C1 segment of cervical spinal cord (tissue), 14 donors: Measurements from ENCODE around the gene SYVN1.
A peak's percentile ranks its signal among the peaks of the same experiment; 100 is the strongest.
"Not testable (repeated sequence)": the region's sequence is repeated elsewhere in the genome, so short reads cannot be mapped to it uniquely, and the experiment has no call there.

Experiments
- DNase-seq, 14 donors: peaks; one replicate each; lab custom pipeline; 2025; lab: John Stamatoyannopoulos, UW

The SYVN1 gene

DNA sequence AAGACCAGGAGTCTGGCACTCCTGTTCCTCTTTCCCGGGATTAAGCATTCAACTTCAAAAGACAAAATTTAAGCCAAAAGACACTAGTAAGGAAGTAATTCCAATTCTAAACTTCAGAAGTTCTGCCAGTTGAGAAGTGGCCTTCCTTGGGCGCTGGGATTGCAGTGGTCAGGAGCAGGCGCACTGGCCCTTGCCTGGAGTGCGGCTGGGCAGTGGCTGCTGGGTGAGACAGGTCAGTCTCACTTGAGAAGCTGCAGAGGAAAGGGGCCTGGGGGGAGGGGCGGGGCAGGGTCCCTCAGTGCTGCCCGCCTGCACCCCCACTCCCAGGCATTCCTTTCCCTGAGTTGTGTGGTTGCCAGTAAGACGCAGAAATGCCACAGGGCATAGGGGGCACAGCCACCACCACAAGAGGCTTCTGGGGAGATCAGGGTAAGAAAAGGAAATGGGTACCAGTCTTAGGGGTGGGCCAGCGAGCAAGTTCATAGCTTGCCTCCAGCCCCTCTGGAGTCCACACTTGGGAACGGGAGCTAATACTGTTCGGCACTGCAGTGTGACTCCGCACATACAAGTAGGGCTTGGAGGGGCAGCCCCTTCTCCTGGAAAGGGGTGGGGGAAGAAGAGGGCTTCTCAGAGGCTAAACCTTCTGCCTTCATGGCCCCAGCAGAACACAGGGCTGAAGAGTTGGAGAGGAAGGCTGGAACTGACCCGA, 6.7 kb downstream of the SYVN1 start:
- no peak for DNase-seq

DNA sequence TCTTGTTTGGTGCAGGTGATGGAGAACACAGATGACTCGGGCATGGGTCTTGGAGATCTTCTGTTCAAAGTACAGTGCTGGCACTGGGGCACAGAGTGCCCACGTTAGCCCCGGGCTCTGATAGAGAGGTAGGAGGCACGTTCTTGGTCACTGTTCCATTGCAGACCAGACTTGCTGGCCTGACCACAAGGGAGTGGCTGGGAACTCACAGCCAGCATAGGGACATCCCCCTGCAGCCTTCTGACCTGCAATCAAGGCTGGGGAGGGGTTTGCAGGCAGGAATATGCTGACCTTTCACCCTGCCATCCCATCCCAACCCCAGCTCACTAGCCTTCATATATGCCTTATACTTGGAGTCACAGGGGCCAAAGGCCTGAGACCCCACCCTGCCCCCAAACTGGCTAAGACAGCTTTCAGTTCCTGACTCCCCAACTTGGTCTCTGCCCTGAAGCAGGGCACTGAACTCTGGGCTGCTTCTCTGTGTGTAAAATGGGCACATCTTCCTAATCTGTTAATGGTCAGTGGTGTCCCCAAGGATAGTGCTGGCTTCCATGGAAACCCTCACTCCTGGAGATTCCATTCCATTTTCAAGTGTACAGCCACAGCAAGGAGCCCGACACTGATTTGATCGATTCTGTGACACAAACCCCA, 7.6 kb downstream of the SYVN1 start:
- no peak for DNase-seq

DNA sequence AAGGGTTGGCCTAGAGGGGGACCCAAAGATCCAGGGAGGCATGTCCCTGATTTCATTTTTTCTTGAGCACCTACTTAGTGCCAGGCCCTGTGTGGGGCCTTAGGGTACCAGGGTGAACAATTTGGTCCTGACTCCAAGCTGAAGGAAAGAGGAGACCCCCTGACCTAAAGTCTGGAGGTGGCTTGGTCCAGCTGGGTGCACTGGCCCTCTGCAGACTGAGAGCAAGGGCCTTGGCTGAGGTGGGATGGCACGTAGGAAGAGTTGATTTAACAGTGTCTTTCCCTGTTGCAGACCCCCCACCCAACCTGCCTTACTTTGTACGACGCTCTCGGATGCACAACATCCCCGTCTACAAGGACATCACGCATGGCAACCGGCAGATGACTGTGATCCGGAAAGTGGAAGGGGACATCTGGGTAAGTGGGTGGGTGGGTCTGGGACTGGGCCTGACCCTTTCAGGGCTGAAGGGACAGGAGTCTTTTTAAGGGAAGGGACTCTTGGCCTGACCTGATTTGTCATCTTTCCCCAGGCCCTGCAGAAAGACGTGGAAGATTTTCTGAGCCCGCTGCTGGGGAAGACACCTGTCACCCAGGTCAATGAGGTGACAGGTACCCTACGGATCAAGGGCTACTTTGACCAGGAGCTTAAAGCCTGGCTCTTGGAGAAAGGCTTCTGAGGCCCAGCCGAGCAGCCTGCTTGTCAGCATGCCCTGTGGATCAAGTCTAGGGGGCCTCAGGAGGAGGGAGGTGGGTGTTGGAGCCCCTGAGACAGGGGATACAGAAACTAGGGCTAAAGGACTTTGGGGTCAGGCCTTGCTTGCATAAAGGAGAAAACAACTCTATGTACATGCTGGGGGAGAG, 8.9 kb downstream of the SYVN1 start:
- DNase-seq, result no peak

GRCh38 chr11:65124480-65125196, 9.7 kb downstream of the SYVN1 start:
- no peak for DNase-seq

DNA sequence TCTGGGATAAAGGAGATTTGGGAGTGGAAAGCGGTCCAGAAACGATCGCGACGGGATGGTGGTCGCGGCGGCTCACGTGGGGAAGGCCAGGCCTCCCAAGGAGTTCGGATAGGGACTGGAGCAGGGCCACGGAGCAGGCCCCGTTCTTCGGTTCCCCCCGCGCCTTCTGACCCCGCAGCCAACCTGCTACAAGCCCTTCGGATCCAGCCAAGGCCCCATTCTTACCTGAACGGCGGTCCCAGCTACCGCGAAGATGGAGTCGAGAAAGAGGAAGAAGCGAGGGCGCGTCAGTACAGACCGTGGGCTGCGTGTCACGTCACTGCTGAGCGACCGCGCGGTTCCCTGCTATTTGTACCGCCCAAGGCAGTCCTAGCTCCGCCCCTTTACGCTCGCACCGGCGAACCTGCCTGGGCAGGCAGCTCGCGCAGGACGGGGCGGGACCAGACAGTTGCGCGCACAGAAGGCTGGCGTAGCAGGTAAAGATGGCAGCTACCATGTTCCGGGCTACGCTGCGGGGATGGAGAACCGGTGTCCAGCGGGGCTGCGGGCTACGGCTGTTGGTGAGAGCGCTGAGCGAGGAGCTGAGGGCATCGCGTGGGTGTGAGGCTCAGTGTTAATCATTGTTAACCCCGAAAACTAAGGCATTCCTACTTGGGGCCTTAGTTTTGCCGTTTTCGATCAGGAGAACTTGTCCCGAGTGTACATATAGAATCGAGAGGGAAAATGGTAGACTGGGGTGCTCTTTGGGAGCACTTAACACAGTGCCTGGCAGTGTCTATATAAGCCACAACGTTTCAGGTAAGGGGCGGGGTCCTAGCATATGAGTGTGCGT, 12.2 kb downstream of the SYVN1 start, which contains the start of the genes FAU and MRPL49:
Gene FAU, minus strand, starts transcription at position 270 of the 832 bp plus-strand sequence. CDS start 321 bp downstream, outside the sequence.
Gene MRPL49, plus strand, starts transcription at position 457 of the 832 bp plus-strand sequence. Its CDS starts 26 bp downstream, at position 483.
- DNase-seq, result peak; percentile 44 to 97 (median 90)

DNA sequence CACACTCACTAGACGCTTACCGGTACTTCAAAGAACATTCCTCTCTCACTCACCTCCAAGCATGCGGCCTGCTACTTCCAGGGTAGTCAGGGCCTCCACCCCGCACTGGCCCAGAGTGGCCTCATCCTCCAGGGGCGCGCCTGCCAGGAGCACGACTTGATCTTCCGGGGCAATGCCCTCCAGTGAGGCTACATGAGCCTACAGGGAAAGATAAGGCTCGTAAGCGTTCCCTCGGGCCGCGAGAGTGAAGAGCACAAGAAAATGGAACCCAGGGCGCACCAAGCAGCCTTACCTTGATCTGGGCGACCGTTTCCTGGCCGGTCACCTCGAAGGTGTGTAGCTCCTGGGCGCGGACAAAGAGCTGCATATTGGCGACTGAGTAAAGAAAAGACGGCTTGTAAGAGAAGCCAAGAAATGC, 12.9 kb downstream of the SYVN1 start:
- DNase-seq, result no peak

DNA sequence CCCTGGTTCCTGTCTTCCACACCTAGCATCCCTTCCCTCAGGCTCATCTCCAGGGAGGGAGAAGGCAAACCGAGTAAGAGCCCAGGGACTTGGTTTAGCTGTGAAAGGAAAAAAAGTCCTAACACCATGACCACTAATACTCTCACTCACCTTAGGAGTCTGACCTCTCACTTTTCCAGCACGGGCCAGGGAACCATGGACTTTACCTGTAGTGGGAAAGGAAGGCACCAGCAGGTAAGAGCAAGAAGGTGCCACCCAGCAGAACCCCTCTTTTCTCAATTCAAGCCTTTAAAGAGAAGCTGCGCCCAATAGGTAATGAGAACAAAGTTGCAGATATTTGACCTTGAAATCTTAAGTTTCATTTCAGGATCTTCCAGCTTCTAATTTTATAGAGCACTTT, 13.5 kb downstream of the SYVN1 start:
- no peak for DNase-seq

GRCh38 chr11:65119670-65119995, 14.7 kb downstream of the SYVN1 start:
- DNase-seq, result no peak

DNA sequence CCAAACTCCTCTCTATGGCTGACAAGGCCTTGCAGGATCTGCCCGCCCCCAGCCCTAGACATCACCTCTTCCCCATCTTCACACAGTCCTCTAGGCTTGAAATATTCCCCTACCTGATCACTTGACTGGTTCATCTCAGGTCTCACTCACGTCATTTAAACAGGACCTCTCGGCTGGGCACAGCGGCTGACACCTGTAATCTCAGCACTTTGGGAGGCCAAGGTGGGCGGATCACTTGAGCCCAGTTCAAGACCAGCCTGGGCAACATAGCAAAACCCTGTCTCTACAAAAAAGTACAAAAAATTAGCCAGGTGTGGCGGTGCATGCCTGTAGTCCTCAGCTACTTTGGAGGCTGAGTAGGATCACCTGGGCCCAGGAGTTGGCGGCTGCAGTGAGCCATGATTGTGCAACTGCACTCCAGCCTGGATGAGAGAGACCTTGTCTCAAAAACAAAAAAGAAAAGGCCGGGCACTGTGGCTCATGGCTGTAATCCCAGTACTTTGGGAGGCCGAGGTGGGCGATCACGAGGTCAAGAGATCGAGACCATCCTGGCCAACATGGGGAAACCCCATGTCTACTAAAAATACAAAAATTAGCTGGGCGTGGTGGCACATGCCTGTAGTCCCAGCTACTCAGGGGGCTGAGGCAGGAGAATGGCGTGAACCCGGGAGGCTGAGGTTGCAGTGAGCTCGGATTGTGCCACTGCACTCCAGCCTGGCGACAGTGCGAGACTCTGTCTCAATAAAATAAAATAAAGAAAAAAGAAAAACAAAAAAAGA, 15.2 kb downstream of the SYVN1 start:
- not testable (repeated sequence) for DNase-seq

DNA sequence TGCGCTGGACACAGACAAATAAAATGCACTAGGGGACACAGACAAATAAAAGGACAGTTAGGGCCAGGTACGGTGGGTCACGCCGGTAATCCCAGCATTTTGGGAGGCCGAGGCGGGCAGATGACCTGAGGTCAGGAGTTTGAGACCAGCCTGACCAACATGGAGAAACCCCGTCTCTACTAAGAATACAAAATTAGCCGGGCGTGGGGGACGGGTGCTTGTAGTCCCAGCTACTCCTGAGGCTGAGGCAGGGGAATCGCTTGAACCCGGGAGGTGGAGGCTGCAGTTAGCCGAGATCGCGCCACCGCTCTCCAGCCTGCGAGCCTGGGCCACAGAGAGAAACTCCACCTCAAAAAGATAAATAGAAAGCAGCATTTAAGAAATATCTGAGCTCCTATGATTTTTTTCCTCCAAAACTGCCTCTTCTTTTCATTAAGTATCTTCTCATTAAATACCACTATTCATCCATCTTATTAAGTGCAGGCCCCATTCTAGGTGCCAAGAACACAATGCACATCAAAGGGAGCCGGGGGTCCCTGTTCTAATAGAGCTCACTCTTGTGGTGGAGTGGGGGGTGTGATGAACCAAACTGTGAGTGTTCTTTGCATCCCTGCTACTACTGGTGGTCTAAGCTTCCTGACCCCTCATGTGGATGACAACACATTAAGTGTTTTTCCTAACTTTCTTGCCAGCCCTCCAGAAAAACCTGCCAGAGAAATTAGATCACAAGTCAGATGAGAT, 16.1 kb downstream of the SYVN1 start:
- DNase-seq, result no peak

GRCh38 chr11:65117206-65118096, 16.9 kb downstream of the SYVN1 start, which contains the start of gene ZNHIT2:
TSS of gene ZNHIT2 (minus strand) at chr11:65117701. CDS start at chr11:65117653, 48 bp downstream.
- DNase-seq, result peak; percentile 69 to 99 (median 96)

- peak in 2 of 14 donors; percentile 46 to 57 for DNase-seq
These were observed 17.7 kb downstream of the SYVN1 start for GRCh38 chr11:65116370-65117205.

GRCh38 chr11:65115361-65116082, 18.8 kb downstream of the SYVN1 start:
- no peak for DNase-seq

GRCh38 chr11:65114538-65115171, 19.7 kb downstream of the SYVN1 start:
- no peak for DNase-seq

GRCh38 chr11:65113839-65114238, 20.5 kb downstream of the SYVN1 start:
- DNase-seq, result no peak

DNA sequence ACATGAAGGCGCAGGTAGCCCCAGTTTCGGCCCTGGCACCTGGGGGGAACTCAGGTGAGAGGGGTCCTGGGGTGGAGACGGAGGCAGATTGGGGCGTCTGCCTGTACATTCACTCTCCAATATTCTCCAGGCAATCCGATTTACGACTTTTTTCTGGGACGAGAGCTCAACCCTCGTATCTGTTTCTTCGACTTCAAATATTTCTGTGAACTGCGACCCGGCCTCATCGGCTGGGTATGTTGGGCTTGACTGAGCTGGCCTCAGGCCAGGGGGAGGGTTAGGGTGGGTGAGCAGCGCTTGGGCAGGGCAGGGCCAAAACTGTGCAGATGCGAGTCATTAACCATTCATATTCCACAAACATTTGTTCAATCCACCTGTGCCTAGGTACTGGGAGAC, 21.0 kb downstream of the SYVN1 start:
- DNase-seq, result no peak
